ENCODE data around the gene KCNQ1.

Gene KCNQ1

GRCh38 chr11:2518111-2518982 lies 73.5 kb downstream of the KCNQ1 start:
- DNase-seq (ENCODE audit: insufficient read length, low spot score) (no peak), FAIRE-seq (no peak)
- TF ChIP-seq SPI1 (IDR thresholded peaks at IDR 0.05; ENCODE audit: low read depth, low read length) (no peak), TAF1 (IDR thresholded peaks at IDR 0.05; ENCODE audit: low read depth, low read length) (no peak), POLR2A (IDR thresholded peaks at IDR 0.05; ENCODE audit: low read depth, low read length) (no peak), POLR2AphosphoS5 (IDR thresholded peaks at IDR 0.05; ENCODE audit: low read depth, low read length) (no peak), POU2F2 (IDR thresholded peaks at IDR 0.05; ENCODE audit: low read depth, low read length) (no peak), PAX5 (IDR thresholded peaks at IDR 0.05; ENCODE audit: insufficient read depth, low read length, severe bottlenecking) (no peak)

- DNase-seq (ENCODE audit: insufficient read length, low spot score) (no peak), FAIRE-seq (no peak)
- no peak for TF ChIP-seq POLR2A (IDR thresholded peaks at IDR 0.05; ENCODE audit: low read depth, low read length)
- no peak for TF ChIP-seq POU2F2 (IDR thresholded peaks at IDR 0.05; ENCODE audit: low read depth, low read length)
- TF ChIP-seq POLR2AphosphoS5 (IDR thresholded peaks at IDR 0.05; ENCODE audit: low read depth, low read length) = no peak
- no peak for TF ChIP-seq SPI1 (IDR thresholded peaks at IDR 0.05; ENCODE audit: low read depth, low read length)
- TF ChIP-seq PAX5 (IDR thresholded peaks at IDR 0.05; ENCODE audit: insufficient read depth, low read length, severe bottlenecking) = no peak
These were observed 74.2 kb downstream of the KCNQ1 start for GRCh38 chr11:2518983-2519340.

GRCh38 chr11:2519517-2519861 lies 74.7 kb downstream of the KCNQ1 start:
- no peak for DNase-seq (ENCODE audit: insufficient read length, low spot score)
- TF ChIP-seq POU2F2 (IDR thresholded peaks at IDR 0.05; ENCODE audit: low read depth, low read length) (no peak), TAF1 (IDR thresholded peaks at IDR 0.05; ENCODE audit: low read depth, low read length) (no peak), POLR2A (IDR thresholded peaks at IDR 0.05; ENCODE audit: low read depth, low read length) (no peak), POLR2AphosphoS5 (IDR thresholded peaks at IDR 0.05; ENCODE audit: low read depth, low read length) (no peak), SPI1 (IDR thresholded peaks at IDR 0.05; ENCODE audit: low read depth, low read length) (no peak), PAX5 (IDR thresholded peaks at IDR 0.05; ENCODE audit: insufficient read depth, low read length, severe bottlenecking) (no peak)
- FAIRE-seq = no peak

- no peak for FAIRE-seq
These were observed 75.3 kb downstream of the KCNQ1 start for GRCh38 chr11:2519862-2520735.

GRCh38 chr11:2520736-2521035 lies 75.9 kb downstream of the KCNQ1 start:
- FAIRE-seq (no peak), DNase-seq (ENCODE audit: insufficient read length, low spot score) (peak; percentile 1)
- no peak for TF ChIP-seq SPI1 (IDR thresholded peaks at IDR 0.05; ENCODE audit: low read depth, low read length)
- no peak for TF ChIP-seq POU2F2 (IDR thresholded peaks at IDR 0.05; ENCODE audit: low read depth, low read length)
- no peak for TF ChIP-seq TAF1 (IDR thresholded peaks at IDR 0.05; ENCODE audit: low read depth, low read length)
- no peak for TF ChIP-seq POLR2A (IDR thresholded peaks at IDR 0.05; ENCODE audit: low read depth, low read length)
- no peak for TF ChIP-seq POLR2AphosphoS5 (IDR thresholded peaks at IDR 0.05; ENCODE audit: low read depth, low read length)
- TF ChIP-seq PAX5 (IDR thresholded peaks at IDR 0.05; ENCODE audit: insufficient read depth, low read length, severe bottlenecking) = no peak

More at GRCh38 chr11:2519862-2520735, 75.3 kb downstream of the KCNQ1 start:
- DNase-seq (ENCODE audit: insufficient read length, low spot score) = peak; percentile 4
- TF ChIP-seq POLR2A (IDR thresholded peaks at IDR 0.05; ENCODE audit: low read depth, low read length) (no peak), PAX5 (IDR thresholded peaks at IDR 0.05; ENCODE audit: insufficient read depth, low read length, severe bottlenecking) (no peak), POU2F2 (IDR thresholded peaks at IDR 0.05; ENCODE audit: low read depth, low read length) (no peak), POLR2AphosphoS5 (IDR thresholded peaks at IDR 0.05; ENCODE audit: low read depth, low read length) (no peak), TAF1 (IDR thresholded peaks at IDR 0.05; ENCODE audit: low read depth, low read length) (no peak), SPI1 (IDR thresholded peaks at IDR 0.05; ENCODE audit: low read depth, low read length) (no peak)

- FAIRE-seq (no peak), DNase-seq (ENCODE audit: insufficient read length, low spot score) (no peak)
- TF ChIP-seq TAF1 (IDR thresholded peaks at IDR 0.05; ENCODE audit: low read depth, low read length) (no peak), POLR2AphosphoS5 (IDR thresholded peaks at IDR 0.05; ENCODE audit: low read depth, low read length) (no peak), SPI1 (IDR thresholded peaks at IDR 0.05; ENCODE audit: low read depth, low read length) (no peak), POLR2A (IDR thresholded peaks at IDR 0.05; ENCODE audit: low read depth, low read length) (no peak), PAX5 (IDR thresholded peaks at IDR 0.05; ENCODE audit: insufficient read depth, low read length, severe bottlenecking) (no peak), POU2F2 (IDR thresholded peaks at IDR 0.05; ENCODE audit: low read depth, low read length) (no peak)
These were observed 76.4 kb downstream of the KCNQ1 start for GRCh38 chr11:2521081-2521732.

GRCh38 chr11:2521733-2522630 lies 77.2 kb downstream of the KCNQ1 start:
- TF ChIP-seq POLR2A (IDR thresholded peaks at IDR 0.05; ENCODE audit: low read depth, low read length) (no peak), POLR2AphosphoS5 (IDR thresholded peaks at IDR 0.05; ENCODE audit: low read depth, low read length) (no peak), SPI1 (IDR thresholded peaks at IDR 0.05; ENCODE audit: low read depth, low read length) (no peak), POU2F2 (IDR thresholded peaks at IDR 0.05; ENCODE audit: low read depth, low read length) (no peak), TAF1 (IDR thresholded peaks at IDR 0.05; ENCODE audit: low read depth, low read length) (no peak), PAX5 (IDR thresholded peaks at IDR 0.05; ENCODE audit: insufficient read depth, low read length, severe bottlenecking) (no peak)
- FAIRE-seq (no peak), DNase-seq (ENCODE audit: insufficient read length, low spot score) (peak; percentile 14)

GRCh38 chr11:2522631-2523255 lies 77.9 kb downstream of the KCNQ1 start:
- FAIRE-seq = no peak
- TF ChIP-seq POLR2A (IDR thresholded peaks at IDR 0.05; ENCODE audit: low read depth, low read length) = no peak
- no peak for TF ChIP-seq PAX5 (IDR thresholded peaks at IDR 0.05; ENCODE audit: insufficient read depth, low read length, severe bottlenecking)
- TF ChIP-seq POU2F2 (IDR thresholded peaks at IDR 0.05; ENCODE audit: low read depth, low read length) = no peak
- TF ChIP-seq TAF1 (IDR thresholded peaks at IDR 0.05; ENCODE audit: low read depth, low read length) = no peak
- no peak for TF ChIP-seq POLR2AphosphoS5 (IDR thresholded peaks at IDR 0.05; ENCODE audit: low read depth, low read length)
- peak; percentile 5 for DNase-seq (ENCODE audit: insufficient read length, low spot score)

All from GM12891 (cell line).